A673 (cell line): ENCODE measurements around the gene CLTCL1.

Source experiments
- EZH2 ChIP-seq: fragments of 200-600 bp; sonication (generic); IDR thresholded peaks from 2 replicates; pipeline ENCODE4 v1.6.1; 2017; ENCODE audit warnings: borderline replicate concordance, low read depth, mild to moderate bottlenecking, mixed read lengths, antibody characterized with exemption, low read length; ENCODE audit not compliant: poor library complexity, severe bottlenecking
- TF ChIP-seq, protein P1 (sequence below): fragments of 300-800, 200-600 bp; sonication (generic); conservative IDR thresholded peaks from 2 replicates; pipeline ENCODE4 v1.5.1; 2017; ENCODE audit warnings: low read depth, mild to moderate bottlenecking, antibody characterized with exemption, low read length, moderate library complexity, mixed read lengths

DNA sequence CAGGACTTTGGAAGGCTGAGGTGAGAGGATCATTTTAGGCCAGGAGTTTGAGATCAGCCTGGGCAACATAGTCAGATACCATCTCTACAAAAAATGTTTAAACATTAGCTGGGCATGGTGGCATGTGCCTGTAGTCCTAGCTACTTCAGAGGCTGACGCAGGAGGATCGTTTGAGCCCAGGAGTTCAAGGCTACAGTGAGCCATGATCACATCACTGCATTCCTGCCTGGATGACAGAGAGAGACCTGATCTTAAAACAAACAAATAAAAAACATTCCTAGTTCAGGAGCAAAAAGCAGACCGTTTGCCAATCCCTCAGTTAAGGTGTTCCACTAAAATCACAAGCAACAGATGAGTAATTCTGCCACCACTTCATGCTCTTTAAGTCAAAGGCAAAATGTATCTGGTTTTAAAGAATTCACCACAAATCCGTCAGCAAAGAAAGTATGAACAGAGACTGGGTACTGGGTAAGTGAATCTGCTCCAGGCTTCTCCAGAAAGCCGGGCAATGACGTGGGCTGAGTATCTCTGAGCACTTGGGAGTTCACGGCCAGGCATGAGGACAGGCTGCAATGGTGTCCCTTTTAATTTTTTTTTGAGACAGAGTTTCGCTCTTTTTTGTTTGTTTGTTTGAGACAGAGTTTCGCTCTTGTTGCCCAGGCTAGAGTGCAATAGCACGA, 19.5 kb downstream of the CLTCL1 start:
- TF ChIP-seq, protein P1, sequence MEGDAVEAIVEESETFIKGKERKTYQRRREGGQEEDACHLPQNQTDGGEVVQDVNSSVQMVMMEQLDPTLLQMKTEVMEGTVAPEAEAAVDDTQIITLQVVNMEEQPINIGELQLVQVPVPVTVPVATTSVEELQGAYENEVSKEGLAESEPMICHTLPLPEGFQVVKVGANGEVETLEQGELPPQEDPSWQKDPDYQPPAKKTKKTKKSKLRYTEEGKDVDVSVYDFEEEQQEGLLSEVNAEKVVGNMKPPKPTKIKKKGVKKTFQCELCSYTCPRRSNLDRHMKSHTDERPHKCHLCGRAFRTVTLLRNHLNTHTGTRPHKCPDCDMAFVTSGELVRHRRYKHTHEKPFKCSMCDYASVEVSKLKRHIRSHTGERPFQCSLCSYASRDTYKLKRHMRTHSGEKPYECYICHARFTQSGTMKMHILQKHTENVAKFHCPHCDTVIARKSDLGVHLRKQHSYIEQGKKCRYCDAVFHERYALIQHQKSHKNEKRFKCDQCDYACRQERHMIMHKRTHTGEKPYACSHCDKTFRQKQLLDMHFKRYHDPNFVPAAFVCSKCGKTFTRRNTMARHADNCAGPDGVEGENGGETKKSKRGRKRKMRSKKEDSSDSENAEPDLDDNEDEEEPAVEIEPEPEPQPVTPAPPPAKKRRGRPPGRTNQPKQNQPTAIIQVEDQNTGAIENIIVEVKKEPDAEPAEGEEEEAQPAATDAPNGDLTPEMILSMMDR = no peak
- no peak for TF ChIP-seq EZH2
